Retina (tissue), 1 donor: ENCODE results near the gene NOX5.
"Not testable (repeated sequence)": the region's sequence is repeated elsewhere in the genome, so short reads cannot be mapped to it uniquely, and the experiment has no call there.

ENCODE experiments used
- DNase-seq: peaks from one replicate; pipeline ENCODE4 v3.0.0-alpha.2; 2016

Gene NOX5

DNA sequence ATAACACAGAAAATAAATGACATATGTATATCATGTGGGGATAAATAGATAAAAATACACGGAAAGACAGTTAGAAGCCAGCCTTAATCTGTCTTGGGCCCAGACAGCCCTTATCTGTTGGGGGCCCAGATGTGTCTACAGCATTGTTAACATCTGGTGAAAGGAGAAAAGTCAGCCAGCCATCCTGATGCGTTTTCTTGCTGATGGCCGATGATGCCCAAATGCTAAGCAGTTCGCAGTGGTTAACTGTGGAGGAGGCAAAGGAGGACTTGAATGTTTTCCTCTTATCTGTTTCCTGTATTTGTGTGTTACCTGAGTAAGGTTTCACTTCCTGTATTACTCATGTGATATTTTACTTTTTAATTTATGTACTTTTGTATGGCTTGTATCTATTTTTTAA, 46.2 kb downstream of the NOX5 start:
- no peak for DNase-seq

DNA sequence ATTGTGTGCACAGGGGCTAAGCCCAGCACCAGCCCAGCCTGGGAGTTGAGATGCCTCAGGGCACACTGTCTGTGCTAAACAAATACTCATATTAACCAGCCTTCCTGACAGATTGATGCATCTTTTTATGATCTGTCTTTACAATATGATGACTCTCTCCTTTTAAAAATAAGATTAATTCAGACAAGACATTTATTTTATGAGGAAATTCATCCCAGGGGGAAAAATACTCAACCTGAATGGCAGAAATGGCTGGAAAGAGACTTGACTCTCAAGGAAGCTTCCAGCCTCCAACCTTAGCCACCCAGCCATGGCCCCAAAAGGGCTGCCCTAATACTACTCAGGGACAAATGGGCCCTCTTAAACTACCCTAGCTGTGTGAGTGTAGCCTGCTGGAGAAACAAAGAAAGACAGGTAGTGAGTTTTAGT, 46.9 kb downstream of the NOX5 start:
- DNase-seq = no peak

DNA sequence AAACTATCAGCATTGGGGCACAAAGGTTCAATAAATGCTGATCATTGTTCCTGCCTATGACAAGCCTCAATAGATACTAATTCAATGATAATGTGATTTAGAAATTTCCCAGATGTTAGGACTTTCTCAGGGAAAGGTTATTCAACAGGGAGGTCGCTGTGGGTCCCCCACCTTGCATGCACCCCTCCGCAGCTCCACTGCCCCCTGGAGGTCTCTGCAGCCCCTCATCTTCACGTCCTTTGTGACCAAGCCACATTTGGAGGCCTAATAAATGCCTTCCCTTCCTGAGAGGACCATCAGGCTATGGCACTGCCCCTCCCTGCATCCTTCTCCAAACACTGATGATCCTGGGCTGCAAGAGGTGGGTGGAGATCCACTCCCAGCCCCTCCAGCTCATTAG, 50.2 kb downstream of the NOX5 start:
- DNase-seq = no peak

DNA sequence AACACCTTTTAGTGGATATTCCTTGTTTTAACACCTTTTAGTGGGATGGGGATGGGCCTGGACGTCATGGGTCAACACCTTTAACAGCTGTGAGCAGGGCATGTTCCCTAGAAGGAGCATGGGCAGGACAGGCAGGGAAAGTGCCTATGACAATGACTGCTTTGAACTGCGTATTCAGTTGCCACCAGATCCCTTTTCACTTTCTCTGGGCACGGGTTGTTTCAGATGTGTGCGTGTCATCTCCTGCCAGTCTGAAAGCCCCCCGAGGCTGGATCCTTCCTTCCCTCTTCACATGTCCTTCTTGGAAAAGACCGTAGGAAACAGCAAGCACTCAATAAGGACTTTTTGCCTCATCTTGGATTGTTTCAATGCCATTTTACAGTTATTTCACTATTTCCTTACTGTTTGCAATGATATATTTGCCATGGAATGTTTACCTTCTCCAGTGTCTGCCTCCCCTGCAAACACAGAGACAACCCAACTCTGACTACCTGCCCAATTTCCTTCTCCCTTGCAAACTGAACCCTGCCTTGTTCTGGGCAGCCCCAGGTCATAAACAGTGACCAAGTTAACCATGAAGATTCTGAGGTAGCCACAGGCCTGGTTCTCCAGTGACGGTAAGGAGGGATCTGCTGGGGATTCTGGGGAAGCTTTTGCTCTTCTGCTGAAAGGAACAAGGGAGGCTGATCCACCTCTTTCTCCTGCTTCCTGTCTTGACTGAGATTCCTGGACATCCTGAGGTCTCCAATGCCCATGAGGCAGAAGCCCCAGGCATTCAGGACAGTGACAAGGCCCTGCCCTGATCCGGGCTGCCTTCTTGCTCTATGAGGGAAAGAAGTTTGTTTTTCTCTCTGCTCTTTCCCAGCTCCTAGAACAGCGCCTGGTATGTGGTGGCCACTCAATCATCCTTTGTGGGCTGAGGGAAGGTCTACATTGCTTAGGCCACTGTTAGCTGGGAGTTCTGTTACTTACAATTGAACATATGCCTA, 51.8 kb downstream of the NOX5 start:
- DNase-seq = no peak

DNA sequence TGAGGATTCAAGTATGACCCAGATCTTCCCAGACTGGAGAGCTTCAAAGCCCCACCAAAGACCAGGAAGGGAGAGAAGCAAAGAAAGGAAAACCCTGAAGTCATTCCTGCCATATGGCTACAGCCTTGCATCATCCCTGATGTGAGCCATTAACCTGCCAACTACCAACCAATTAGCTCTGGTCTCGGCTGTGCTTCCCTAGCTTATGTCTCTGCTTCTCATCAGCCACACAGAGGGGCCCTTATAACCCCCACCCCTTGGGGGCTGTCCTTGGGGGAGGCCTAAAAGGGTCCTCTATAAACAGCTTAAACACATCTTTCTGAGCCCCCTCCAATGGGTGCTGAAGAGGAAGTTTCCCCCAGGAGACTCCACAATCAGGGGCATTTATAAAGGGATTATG, 52.8 kb downstream of the NOX5 start:
- no peak for DNase-seq

DNA sequence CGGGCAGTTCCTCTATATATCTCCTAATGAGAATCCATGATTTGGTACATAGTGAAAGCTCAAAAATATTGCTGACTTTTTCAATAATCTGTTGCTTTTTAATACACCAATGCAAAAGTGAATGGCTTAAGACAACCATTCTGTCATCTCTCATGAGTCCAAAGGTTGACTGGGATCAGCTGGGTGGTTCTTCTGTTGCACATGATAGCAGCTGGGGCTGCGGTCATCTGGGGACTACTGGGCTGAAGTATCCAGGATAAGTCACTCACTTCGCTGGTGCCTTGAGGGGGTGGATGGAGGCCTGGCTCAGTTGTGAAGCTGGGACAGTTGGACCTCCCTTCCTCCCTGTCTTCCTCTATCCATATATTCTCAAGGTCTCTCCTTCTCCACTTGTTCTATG, 53.7 kb downstream of the NOX5 start:
- DNase-seq = no peak

DNA sequence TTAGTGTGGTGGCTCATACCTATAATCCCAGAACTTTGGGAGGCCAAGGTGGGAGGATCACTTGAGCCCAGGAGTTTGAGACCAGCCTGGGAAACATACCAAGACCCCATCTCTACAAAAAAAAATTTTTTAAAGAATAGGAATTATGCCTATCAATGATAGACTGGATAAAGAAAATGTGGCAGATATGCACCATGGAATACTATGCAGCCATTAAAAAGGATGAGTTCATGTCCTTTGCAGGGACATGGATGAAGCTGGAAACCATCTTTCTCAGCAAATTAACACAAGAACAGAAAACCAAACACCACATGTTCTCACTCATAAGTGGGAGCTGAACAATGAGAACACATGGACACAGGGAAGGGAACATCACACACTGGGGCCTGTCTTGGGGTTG, 54.8 kb downstream of the NOX5 start:
- DNase-seq = not testable (repeated sequence)

DNA sequence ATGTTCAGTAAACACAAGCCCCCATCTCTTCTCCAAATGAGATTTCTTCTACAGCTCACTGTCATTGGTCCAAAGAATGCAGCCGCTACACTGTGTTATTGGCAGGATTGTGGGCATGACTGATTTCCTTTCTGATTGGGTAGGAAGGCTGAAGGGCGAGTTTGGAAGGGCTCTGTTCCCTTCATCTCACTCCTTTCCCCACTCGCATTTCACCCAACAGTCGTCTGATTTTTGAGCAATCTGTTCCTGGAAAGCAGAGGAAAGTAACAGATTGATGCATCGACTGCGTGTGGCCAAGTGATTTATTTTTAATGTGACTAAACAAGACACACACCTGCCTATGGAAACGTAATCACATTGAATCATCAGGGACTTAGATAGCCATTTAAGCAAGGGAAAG, 55.5 kb downstream of the NOX5 start:
- no peak for DNase-seq

DNA sequence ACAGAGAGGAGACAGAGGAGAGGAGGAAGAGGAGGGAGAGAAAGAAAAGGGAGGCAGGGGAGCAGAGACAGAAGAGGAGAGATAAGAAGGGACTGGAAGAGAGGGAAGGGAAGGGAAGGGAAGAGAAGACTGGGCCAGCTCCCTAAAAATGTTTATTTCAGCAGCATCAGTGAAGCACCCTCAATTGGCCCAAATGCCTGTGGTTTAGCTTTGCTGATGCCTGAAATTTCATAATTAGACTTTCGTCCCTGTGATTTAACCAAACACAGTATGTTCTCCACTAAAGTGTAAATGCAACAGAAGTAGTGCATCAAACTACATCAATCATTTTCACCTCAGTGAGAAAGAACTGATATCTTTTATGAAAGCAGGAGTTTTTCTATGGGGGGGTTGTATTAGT, 55.9 kb downstream of the NOX5 start:
- no peak for DNase-seq

DNA sequence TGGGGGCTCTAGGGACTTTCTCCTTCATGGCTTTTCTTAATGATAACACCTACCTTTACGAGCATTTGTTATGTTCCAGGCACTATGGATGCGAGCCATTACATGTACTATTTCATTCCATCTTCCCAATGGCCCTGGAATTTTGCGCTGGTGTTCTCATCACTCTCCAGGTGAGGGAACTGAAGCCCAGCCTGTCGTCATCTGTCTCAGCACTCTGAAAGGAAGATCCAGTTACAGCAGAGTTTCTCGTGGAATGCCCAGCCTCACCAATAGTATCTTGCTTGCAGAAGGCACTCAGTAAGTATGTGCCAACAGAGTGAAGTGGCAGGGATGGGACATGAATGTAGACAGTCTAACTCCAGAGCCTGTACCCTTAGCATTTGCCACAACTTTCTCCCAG, 56.8 kb downstream of the NOX5 start:
- no peak for DNase-seq

DNA sequence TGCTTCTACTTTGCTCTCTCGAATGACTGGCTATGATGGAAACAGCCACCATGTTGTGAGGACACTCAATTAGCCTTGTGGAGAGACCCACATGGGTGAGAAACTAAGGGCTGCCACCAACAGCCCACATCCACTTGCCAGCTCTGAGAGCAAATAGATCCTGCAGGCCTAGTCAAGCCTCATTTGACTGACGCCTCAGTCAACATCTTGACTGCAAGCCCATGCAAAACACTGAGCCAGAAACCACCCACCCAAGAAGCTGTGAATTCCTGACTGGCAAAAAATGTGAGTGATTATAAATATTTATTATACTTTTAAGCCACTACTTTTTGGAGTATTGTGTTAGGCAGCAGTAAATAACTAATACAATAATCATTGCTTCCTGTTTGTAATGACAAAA, 58.4 kb downstream of the NOX5 start:
- DNase-seq = no peak

DNA sequence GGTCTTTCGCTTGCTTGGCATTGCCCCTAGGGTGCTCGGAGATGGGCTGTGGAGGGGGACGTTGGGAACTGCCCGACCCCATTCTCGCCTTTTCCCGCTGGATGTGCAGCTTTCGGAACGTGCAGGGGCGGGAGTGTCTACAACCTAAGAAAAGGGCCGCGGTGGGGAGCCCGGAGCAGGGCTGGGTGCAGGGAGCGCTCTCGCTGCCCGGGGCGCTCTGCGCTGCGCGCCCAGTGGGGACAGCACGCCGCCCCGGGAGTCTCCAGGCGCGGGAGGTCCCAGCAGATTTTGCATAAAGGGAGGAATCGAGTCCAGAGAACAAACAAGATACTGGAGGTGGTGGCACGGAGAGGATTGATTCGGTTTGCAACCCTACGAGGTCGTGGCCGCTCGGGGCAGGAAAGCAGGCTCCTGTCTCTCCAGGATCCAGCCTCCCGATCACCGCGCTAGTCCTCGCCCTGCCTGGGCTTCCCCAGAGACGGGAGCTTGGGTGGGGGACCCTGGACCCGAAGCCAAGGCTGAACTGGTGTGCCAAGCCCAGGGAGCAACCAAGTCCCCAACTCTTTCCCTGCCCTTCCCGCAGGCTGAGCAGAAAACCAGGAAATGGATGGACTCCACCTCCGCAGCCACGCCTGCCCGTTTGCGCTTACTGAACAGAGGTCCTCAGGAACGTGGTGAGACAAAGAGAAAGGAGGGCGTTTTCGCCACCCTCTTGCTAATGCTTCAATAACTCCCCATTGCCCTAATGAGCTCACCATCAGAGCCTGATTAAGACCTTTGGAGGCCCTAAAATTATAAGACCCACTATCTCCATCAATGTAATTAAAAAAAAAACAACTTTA, 59.7 kb downstream of the NOX5 start:
- peak; percentile 91 for DNase-seq

DNA sequence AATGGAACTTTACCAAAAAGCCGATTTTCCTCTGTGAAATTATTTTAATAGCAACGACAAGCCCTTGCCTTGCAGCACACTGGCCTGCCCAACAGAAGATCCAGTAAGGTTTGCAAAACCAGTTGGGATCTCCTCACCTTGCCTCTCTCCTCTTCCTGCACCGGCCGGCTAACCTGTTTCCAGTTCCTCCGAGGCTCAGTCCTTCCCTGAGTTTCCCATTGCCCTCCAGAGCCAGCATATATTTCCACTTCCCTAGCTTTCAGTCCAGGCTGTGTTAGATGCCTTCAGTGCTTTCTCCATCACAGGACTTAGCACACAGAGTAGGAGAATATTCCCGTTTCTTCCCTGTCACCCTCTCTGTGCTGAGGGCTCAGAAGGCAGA, 60.3 kb downstream of the NOX5 start:
- DNase-seq = peak; percentile 82

DNA sequence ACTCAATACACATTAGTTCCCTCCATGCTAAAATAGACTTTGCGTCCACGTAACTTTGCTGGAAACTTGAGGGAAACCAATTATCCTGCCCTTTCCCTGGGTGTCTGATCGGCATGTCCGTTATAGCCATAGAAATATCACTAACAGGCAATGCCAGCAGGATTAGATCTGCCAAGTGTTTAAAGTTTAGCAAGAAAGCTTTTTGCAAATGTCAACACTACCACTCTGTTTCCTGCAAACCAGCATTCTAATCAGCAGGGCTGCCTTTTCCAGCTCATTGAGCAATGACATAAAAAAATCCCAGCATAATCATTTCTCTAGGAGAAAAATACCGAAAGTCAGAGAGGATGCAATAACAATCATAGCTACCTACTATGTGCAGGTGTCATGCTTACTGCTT, 60.9 kb downstream of the NOX5 start:
- DNase-seq = no peak

DNA sequence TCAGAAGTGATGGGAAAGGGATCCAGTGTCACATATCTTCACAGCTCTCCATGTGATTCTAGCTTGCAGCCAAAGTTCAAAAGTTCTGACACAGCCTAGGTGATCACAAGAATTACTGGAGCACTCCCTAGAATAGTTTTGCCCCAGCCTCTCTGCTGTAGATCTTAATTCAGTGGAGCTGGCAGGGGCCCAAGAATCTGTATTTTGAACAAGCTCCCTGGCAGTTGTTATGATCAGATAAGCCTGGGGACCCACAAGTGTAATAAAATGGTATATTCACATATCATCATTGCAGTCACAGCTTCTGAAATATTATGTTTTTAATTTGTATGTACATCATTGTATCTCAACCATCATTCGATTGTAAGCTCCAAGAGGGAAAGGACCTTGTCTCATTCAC, 62.3 kb downstream of the NOX5 start:
- DNase-seq = no peak

DNA sequence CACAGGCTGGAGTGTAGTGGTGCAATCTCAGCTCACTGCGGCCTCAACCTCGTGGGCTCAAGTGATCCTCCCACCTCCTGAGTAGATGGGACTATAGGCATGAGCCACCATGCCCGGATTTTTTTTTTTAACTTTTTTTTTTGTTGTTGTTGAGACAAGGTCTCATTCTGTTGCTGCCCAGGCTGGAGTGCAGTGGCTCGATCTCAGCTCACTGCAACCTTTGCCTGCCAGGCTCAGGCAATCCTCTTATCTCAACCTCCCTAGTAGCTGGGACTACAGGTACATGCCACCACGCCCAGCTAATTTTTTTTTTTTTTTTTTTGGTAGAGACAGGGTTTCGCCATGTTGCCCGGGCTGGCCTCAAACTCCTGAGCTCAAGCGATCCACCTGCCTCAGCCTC, 64.1 kb downstream of the NOX5 start:
- no peak for DNase-seq

DNA sequence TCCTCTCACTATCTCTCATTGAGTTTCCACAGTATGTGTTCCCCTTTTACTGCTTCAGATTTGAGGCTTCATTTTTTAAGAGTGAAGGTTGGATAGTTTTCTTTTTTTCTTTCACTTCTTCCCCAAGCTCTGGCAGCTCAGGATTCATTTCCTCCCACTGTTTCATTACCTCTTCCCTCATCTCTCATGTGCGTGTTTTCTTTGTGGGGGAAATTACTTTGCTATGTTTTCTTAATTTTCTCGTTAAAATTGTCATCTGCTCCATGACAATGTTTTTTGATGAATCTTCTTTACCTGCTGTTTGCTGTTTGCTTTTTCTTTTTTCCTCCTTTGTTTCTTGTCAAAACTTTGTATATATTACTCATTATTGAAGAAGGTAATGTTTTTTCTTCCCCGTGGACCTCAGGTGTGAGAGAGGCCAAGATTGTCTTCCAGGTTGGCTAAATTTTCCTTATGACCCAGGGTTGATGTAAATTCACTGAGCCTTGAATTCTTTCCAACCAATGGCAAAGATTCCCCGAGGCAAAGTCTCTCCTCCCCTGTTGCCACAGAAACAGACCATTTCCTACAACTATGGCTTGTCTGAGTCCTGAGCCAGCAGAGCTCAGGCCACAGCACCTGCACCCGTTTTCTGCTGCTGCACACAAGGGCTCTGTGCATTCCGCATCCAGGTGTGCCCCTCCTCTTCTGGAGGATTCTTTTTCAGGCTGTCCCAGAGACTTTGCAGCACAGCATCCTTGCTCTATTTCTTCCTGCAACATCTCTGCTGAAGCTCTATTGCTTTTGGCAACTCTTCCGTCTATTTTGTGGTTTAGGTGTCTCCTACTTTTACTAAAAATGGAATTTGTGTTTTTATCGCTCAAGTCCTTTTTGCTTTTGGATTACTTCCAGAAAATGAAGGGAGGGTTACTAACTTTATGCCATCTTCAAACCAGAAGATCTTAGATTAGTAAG, 66.1 kb downstream of the NOX5 start:
- DNase-seq = no peak

DNA sequence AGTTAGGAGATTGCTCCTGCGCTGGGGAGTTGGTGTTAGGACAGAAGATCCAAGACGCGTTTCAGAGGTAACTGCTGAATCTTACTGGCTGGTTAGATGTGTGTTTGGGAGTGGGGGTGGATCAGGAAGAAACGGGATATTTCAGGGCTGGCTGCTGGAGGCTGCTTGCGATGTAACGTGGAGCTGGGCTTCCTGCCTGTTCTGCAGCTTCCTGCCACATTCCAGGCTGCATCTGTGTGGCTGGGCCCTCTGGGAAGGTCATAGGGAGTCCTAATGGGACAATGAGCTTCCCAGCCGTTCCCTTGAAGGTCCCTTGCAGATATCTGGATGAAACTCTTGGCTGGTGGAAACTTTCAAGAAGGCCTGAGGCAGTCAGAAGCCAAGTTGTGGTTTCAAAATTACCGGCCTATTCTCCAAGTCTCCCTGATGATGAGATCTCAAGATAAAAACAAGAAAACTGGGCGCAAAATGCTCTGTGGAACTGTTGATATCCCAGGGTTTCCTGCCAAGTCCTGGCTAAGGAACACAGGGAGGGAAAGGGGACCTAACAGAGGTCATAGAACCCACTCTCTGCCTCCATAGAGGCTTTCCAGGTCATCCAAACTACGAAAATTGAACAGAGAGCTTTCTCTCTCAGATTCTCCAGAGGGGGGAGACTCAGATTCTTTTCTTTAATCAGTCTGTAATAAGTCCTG, 67.0 kb downstream of the NOX5 start:
- no peak for DNase-seq

DNA sequence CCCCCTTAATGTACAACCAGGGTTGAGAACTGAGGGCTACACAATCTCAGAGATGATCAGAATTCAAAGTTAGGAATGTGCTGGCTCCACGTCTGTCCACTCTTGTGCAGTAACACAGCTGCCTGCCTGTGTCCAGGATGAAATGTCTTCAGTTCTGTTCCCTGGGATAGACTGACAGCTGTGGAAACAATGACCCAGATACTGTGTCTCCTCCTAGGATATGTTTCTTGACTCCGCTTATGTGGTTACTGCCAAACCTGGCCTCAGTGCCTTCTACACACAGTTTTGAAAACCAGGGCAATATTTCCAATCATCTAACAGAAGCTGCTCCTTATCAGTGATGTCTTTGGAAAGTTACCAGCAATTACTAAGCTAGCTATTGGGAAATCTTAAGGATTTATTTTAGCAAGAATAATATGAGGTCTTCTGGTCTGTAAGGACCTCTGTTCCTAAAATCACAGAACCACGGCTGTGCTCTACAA, 67.6 kb downstream of the NOX5 start:
- no peak for DNase-seq

DNA sequence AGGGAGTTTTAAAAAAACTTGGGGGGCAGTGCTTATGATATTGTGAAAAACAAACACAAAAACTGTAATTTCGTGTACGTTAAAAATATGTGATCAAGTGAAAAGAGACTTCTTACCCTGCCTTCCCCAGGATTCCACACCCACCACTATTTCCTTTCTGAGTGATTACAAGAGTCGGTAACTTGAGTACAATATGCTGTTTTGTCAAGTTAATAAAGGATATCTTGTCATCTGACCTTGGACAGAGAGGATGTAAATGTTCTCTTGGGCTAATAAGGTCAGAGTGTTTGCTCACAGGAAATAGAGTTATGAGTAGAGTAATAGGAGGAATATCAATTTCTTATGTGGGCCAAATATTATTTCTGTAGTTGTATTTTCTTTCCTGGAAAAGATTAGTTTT, 68.1 kb downstream of the NOX5 start:
- no peak for DNase-seq

DNA sequence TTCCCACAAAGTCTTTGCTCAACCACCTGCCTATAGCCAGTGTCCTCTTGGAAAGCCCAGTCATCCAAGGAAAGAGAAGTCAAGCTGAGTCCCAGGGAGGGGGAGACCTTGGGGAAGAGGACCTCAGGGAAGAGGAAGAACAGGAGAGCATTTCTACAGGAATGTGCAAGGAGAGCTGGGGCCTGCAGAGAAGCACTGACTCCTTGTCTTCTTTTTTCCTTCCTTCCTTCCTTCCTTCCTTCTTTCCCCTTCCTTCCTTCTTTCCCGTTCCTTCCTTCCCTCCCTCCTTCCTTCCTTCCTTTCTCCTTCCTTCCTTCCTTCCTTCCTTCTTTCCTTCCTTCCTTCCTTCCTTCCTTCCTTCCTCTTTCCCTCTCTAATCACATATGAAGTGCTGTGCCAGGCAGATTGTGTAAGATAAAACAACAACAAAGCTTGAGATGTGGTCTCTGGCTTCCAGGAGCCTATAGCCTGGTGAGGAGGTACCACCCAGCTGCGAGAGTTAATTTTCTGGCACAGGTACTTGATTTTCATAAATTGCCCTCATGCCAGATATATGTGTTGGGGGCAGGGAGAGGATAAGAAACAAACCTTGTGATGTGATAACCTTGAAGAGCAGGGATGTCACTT, 70.0 kb downstream of the NOX5 start:
- no peak for DNase-seq
